ENCODE data around the gene SFMBT2.

Gene SFMBT2

DNA sequence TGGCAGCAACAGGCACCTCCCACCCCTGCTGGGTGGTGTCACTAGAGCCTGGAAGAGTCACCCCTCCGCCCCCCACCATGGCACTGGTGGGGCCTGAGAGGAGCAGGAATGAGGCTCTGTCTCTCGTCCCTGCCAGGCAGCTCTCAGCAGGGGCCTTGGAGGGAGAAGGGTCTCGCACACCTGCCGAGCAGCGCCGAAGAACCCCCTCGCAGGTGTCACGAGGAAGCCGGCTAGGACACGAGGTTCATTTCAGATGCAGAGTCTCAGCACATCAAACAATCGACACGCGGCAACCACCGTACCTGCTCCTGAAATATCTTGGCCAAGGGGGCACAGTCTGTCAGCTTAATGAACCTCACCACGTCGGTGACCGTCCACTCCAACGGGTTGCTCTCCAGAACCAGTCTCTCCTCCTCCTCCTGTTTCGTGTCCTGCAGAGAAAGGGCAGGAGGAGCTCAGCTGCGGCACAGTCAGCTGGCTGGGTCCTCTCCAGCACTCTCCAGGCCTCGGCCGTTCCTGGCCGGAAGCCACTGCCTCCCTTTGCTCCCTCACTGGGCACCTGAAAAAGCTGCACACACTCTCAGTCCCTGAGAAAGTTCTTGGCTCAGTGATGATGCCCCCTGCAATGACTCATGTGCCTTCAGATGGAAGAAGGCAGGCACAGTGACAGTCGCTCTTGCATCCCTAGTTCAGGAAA lies 240.1 kb downstream of the SFMBT2 start:
- DNase-seq, result no peak

DNA sequence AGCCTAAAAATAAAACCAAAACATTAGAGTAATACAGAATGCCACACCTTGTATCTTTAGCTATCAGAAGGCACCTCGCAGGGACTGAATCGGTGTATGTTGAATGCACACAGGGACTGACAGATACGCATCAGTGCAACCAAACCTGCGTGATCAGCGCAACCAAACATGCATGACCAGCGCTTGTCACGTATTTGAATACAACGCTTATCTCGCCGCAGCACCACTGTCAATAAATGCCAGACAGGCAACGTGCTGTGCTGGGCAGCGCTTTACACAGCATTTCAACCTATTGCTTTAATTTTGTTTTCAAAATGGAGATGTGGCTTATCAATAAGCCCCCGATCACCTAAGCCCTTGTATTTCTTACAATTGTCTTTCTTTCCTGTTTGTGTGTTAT lies 242.4 kb downstream of the SFMBT2 start:
- DNase-seq, result no peak

DNA sequence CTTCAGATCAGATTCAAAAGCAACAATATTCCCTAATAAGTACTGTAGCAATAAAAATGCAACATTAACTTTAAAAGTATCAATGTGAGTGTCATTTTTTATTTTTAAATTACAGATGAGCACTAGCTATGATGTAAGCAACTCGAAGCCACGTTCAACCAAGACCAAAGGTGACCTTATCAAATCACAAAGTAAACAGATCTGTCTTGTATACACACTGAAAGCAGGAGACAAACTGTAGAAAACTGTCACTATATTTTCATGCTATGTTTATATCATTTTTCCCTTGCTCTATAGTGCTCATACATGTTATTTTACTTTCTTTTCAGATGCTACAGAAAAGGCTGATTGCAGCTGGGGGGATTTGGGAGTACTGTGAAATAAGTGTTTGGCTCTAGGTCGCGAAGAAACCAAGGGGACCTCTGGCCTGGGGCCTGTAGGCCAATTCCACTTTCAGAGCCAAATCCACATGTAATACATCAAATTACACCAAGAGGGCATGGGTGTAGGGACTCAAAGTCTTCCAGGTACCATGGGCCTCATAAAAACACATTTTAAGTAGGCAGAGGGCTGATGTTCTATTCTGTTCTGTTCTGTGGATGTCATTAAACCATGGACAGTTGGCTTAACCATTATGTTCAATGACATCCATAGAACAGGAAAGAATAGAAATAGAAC lies 245.2 kb downstream of the SFMBT2 start:
- no peak for DNase-seq

DNA sequence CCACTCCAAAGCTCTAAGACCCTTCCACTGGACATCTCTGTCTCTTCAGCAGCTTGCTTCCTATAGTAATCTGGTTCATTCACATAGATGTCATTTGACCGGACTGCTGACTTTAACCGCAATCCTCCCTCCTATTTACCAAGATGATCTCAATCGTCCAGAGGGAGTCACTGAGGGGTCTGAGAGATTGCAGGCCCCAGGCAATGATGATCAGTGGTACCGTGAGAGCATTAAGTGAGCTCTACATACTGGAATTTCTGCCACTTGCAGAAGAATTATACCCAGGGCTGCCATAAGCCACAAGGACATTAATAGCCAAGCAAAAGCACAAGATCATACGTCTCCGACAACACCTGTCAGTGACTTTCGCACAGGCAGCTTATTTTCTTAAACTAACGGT lies 245.9 kb downstream of the SFMBT2 start:
- DNase-seq, result no peak

DNA sequence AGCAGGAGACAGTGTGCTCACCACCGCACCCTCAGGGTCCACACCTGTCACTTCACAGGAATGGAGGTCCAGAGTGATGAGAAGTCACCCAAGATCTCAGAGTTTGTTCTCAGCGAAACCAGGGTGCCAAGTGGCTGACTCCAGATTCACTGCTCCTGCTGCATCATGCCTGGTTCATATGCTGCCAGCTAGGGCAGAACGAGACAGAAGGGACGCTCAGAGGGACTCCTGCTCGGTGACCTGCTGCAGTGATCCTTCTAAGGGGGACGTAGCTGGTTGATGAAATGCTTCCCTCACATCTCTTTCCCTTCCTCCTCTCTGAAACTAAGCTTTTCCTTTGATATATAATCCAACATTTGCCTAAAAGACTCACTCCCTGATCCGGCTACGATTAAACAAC lies 248.5 kb downstream of the SFMBT2 start:
- no peak for DNase-seq

DNA sequence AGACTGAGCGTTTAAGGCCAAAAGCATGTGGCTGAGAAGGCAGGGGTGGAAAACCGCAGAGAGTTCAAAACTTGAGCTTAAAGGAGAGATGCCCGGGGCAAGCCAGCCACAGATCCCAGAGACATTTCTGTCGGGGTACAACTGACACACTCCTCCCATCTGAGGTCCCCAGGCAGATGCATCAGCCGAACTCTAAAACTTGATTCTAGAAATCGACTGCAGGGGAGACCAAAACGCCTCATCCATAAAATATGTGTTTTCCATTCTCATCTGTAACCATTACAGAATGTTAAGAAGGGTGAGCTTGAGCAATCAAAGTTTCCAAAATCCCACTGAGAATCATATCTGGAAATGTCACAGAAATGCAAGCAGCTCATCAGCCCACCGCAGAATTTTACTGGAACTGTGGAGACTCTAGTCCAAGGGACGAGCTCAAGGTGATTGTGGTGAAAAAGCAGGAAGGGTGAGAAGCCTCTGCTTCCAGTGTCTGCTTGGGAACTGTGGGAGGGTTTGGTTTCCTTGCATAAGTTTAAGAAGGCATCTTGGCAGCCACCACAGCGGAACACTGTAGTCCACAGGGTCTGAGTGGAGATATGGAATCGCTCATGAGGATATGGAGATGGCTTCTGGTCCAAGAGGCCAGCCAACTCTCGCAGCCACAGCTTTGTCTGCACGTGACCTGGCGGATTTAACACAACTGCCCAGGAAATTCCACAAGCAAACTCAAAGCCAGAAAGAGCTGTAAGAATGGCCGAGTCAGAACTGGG lies 249.2 kb downstream of the SFMBT2 start:
- no peak for DNase-seq

DNA sequence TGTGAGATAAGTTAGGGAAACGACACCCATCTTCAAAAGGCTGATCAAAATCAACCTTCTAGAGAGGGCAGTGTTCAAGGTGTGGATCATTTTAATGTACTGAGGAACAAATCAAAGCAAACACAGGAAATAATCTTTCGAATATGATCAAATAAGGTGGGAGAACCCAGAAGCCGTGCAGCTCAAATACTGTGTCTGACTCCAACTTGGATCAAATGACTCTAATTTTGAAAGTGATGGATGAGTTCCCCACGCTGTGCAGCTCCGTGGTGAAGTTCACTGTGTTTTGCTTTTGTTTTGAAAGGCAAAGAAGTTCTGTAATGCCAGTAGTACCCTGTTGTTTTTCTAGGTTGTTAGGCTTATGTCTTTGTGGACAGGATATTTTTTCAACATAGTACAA lies 250.9 kb downstream of the SFMBT2 start:
- no peak for DNase-seq

DNA sequence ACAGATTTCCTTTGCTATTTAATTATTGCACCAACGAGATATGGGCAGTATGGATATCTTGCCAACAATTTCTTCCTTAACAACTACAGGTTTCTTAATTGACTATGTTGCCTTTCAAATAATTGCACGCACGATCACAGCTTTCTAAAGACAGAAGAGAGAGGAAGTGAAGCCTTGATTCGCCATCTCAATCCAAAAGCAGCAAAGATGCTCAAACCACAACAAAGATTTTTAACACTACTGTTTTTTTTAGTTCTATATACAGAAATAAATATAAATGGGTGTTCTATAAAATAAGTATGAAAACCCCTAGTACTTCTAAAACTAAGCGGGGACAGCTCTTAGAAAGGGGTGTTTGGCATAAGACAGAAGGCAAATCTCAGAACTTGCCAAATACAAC lies 251.3 kb downstream of the SFMBT2 start:
- no peak for DNase-seq

DNA sequence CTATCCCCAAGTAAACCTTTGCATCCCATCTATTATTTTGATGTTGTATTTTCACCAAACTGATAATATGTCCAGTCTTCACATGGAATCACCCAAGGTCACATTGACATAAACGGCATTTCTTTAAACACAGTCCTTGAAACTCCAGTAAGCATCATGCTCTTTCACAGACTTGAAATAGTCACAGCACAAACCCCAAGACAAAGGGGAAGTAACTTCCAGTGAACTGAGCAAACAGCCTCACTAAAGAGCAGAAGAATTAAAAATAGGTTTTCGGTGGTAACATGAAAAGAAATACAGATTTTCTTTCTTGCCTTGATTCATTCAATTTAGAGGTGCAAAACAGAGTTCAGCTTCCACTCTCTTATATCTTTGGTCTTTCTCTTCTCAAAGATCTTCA lies 253.7 kb downstream of the SFMBT2 start:
- DNase-seq, result no peak

DNA sequence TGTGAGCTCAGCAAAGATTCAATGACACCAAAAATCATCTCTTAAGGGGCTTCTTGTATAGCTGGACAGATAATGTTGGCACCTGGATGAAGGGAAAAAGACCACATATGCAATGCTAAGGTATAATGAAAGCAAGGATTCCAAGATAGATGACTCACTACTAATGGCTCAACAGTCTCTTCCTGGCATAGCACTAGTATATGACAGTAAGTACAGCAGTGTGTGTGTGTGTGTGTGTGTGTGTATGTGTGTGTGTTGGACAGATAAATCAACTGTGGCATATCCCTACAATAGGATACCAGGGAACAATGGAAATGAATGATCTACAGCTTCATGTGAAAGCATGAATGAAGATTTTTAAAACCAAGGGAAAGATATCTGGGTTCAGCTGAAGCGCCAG lies 257.1 kb downstream of the SFMBT2 start:
- no peak for DNase-seq

DNA sequence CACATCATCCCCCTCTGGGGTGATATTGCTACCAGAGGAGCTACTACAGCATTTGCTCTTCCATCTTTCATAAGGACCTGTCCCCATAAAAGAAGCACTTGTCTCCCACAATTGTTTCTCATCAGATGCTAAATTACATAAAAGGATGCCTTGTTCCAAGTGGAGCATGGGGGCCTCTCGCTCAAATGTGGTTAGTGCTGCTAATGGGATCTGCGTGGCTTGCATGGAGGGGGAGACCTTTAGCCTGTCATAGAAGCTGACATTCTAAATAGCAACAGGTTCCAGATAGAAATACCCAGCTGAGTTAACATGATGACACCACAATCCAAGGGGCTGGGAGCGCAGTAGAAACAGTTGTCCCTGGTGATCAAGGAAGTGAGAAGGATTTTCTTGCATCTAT lies 257.9 kb downstream of the SFMBT2 start:
- no peak for DNase-seq

DNA sequence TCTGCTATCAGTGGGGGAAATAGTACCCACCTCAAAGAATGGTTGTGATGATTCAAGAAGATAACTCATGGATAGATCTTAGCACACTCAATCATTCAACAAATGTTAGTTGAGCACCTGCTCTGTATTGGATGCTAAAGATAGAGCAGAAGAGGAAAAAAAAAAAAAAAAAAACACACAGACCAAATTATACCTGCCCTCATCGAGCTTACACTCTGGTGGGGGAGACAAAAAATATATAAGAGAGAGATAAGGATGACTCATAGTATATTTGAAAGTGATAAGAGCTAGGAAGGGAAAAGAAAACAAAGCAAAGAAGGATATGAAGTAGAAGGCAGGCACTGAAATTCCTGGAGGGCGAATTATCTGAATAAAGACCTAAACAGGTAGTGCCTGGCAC lies 258.5 kb downstream of the SFMBT2 start:
- DNase-seq, result no peak

DNA sequence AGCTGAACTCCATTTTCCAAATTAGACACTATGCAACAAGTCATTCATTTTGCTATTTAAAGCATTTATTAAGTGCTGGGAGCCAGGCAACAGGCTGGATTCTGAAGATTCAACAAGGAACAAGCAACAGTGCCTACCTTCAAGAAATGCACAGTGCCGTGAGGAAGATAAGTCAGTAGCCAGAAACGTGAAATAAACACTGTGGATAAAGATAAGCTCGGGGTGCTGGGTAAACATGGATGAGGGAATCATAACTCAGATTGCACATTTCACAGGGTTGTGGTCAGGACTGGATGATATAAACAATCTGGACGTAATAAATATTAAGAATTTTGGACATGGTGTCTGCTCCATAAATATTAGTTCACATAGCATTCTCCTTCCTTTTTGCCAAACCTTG lies 259.3 kb downstream of the SFMBT2 start:
- DNase-seq, result no peak

DNA sequence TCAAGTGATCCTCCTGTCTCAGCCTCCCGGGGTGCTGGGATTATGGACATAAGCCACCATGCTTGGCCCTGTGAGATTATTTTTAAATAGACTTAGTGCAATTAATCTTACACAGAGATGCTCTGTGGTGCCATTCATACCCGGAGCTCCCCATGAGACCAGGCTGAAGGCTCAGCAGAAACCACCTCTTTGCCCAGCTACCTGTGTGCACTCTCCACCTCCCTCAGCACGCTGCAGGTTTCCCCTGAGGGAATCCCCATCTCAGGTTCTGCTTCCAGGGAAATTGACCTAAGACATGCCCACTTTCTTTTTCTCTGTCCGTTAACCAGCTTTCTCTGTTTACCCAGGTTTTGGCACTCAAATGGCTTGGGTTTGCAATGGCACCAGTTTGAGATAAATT lies 260.5 kb downstream of the SFMBT2 start:
- DNase-seq, result no peak

DNA sequence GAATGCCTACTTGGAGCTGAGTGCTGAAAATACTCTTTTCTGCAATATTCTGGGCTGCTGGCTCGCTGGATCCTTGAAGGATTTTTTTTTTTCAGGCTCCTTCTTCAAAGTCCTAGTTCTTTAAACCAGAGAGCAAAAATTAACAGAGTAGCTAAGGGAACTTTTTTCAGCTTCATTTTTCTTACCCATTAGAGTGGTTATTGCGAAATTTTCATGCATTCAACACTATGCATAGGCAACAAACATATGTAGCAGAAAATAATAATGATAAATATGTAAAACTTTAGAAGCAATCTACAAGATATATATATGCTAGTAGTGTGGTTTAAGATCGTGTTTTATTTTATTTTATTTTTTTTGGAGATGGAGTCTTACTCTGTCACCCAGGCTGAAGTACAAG lies 264.6 kb downstream of the SFMBT2 start:
- DNase-seq, result no peak

DNA sequence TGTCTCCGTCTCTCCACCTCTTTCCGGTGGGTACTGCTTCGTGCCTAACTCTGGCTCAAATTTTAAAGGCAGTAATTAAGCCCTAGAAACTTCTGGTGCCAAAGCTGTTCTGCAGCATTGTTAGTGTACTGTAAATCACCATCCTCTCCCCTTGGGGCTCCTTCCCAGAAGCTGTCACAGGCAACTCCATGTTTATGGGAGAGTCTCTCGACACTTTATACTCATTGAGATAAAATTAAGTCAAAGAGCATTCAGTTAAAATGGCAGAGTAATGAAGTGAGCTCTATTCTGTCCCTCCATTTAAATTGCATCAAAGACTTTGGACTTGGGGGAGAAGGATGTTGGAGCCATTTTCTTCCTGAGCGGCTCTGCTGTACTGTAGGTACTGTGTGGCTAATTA lies 274.8 kb downstream of the SFMBT2 start:
- DNase-seq, result no peak

DNA sequence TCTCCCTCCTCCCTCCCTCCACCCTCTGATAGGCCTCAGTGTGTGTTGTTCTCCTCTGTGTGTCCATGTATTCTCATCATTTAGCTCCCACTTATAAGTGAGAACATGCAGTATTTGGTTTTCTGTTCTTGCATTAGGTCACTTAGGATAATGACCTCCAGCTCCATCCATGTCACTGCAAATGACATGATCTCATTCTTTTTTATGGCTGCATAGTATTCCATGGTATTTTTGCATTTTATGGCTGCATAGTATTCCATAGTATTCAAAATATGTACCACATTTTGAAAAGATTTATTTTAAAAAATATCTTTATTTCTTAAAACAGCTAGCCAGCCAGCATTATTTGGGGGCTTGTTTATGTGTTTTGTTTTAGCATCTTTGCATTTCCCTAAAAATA lies 275.6 kb downstream of the SFMBT2 start:
- no peak for DNase-seq

DNA sequence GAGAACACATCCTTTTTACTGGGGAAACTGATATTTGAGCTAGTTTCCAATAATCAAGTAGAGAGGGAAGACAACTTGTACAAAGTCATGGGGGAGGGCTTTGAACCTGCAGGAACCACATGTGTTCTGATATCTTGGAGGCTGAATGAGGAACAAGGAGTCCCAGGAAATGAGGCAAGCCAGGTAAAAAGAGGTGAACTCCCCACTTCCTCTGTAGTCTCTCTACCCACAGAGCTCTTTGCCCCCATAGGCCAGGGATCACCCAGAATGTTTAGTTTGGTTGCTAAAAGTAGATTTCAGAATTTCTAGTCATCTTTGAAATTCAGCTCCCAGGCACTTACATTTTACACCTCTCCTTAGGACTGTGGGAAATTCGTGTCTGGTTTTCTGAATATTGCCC lies 276.4 kb downstream of the SFMBT2 start:
- no peak for DNase-seq

DNA sequence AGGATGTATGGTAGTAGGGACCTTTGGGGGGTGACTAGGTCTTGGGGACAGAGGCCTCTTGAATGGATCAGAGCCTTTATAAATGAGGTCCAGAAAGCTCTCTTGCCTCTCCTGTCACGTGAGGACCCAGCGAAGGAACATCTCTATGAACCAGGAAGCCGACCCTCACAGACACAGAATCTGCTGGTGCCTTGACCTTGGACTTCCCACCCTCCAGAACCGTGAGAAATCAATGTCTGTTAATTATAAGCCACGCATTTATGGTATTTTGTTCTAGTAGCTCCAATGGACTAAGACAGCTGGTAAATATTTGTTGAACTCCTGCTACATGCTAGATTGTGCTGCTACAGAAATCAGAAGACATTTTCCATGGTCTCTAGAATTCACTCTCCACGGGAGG lies 276.9 kb downstream of the SFMBT2 start:
- DNase-seq, result no peak

DNA sequence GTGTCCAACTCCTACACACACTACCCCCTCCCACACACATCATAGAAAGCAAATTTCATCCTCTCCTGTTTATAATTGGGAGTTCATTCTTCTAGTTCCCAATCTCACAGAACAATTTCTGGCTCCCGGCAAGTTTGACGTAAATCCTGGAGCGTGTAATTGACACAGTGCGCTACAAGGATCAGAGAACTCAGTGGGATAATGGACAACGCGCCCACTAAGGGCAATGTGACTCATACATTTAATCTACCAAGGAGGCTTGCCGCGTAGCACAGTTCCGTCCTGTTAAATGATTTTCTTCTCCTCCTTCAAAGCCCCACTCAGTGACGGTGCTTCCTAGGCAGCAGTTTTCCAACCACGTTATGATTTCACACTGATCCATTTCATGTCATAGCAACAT lies 277.6 kb downstream of the SFMBT2 start:
- DNase-seq, result no peak

DNA sequence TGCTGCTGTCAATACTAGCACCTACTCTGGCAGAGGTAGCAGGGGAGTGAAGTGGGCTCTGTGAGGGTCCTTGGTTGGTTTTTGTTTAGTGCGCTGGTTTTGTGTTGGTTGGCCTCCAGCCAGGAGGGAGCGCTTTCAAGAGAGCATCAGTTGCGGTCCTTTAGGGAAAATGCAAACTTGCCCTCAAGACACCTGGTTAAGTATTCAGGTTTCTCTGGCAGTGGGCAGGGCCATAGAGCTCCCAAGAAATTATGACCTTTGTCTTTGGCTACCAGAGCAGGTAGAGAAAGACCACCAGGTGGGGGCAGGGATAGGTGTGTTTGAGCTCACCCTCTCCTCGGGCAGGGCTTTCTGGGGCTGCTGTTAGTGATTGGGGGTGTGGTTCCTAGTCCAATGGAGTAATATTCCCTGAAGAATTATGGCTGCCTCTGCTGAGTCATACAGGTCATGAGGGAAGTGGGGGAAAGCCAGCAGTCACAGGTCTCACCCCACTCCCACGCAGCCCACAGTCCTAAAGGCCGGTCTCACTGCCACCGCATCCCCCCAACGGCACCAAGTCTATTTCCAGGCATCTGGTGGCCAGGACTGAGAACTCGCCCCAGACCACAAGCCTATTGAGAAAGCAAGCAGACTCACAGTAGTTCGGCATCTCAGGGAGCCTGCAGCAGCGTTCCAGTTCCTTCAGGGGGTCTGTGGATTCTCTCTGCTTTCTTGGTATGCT lies 280.5 kb downstream of the SFMBT2 start:
- DNase-seq, result no peak

DNA sequence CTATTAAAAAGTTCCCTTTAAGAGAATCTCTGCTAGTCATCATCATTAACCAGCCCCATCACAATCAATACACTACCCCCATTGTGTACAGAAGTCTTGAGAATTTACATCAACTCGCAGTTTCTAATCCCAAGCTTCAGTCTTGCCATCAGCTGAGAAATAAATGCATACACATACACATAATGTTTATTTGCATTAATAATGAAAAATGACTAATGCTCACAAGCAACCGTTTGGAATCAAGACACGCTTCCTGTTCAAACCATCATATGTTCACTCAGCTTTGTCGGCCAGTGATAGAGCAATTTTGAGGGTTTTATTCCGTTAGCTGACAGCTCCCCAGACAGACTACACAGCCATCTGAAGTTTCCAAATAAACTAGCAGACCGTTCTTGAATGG lies 287.1 kb downstream of the SFMBT2 start:
- no peak for DNase-seq

DNA sequence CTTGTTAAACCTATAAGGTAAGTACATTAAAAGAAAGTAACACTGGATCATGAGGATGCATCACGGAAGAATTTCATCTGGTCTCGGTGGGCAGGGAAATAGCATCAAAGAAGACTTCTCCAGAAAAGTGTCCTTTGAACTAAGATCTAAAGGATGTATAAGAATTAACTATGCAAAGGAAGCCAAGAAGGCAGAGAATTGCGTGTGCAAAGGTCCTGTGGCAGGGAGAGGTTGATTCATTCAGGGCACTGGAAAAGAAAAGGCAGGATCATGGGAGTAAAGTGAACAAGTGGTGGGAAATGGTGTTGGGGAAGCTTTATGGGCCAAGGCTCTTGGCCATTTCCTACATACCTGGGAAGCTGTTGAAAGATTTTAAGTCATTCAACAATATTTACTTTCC lies 288.3 kb downstream of the SFMBT2 start:
- DNase-seq, result no peak
